HepG2 (cell line): Measurements from ENCODE around the gene SPRYD3. TPM values are rescaled to one million over a fixed set of nuclear protein-coding genes. Genes with fewer than 3 reads are reported as not detected.

Source experiments
- ATAC-seq: fragments of 200-7000 bp; cut with Tn5 transposase; 3 replicates; pipeline ENCODE4 v1.9.1; 2020; ENCODE audit warnings: mild to moderate bottlenecking, moderate library complexity
- BruUV-seq: library from RNA; stranded (reverse); fragments of 400-500 nt; replicated peaks from 2 replicates; lab custom pipeline; 2021; lab: Mats Ljungman, UMichigan
- CTCF ChIA-PET: fragments of 300-600 bp; formaldehyde crosslinking; extraction: SDS; loops from one replicate; lab custom pipeline; 2021; ENCODE audit warnings: low total read pairs, inconsistent platforms, low intra/inter-chr PET ratio; lab: Yijun Ruan, JAX
- POLR2A ChIA-PET: fragments of 350-600 bp; sonication (Branson Sonifier 250); formaldehyde crosslinking; loops from one replicate; lab custom pipeline; 2020; ENCODE audit warnings: antibody characterized with exemption, inconsistent platforms; lab: Yijun Ruan, JAX
- DNase-seq: peaks from one replicate; pipeline ENCODE4 v3.0.0-alpha.2; 2015; ENCODE audit warnings: low spot score
- FAIRE-seq: peaks from 3 replicates; lab custom pipeline; 2011; peaks lifted over from hg19 to GRCh38; lab: Jason Lieb, UNC
- H2AFZ ChIP-seq: one replicate; pipeline ENCODE4 v1.6.1; 2011; ENCODE audit warnings: low read length, inconsistent platforms
- H3K27ac ChIP-seq: fragments of 300-600 bp; 3 replicates; pipeline ENCODE4 v1.8.0; 2011; ENCODE audit warnings: mixed run types, mild to moderate bottlenecking, mixed read lengths, low read length, inconsistent platforms; ENCODE audit not compliant: insufficient read depth; ENCODE audit errors: extremely low read length
- H3K27me3 ChIP-seq, 2 experiments: fragments of 200-600 bp in 1 of 2; 2 replicates in 1 of 2; 3 replicates in 1 of 2; pipeline versions ENCODE4 v1.6.0 to v1.8.0; 2011; ENCODE audit warnings: low read length in 2 of 2, mild to moderate bottlenecking in 2 of 2, moderate library complexity in 2 of 2, inconsistent platforms in 1 of 2; ENCODE audit not compliant: insufficient read depth in 2 of 2, control insufficient read depth in 1 of 2
- H3K36me3 ChIP-seq, 2 experiments: fragments of 200-600 bp in 1 of 2; replicated peaks in 1 of 2; 2 replicates in 1 of 2; 3 replicates in 1 of 2; pipeline versions ENCODE4 v1.5.1 to v1.8.0; 2011; ENCODE audit warnings: low read length in 2 of 2, inconsistent platforms in 1 of 2; ENCODE audit not compliant: insufficient read depth in 2 of 2, control insufficient read depth in 1 of 2
- H3K4me1 ChIP-seq: 2 replicates; pipeline ENCODE4 v1.5.1; 2012; ENCODE audit warnings: low read length, inconsistent platforms; ENCODE audit not compliant: insufficient read depth
- H3K4me2 ChIP-seq: 2 replicates; pipeline ENCODE4 v1.6.0; 2011; ENCODE audit warnings: low read depth, low read length, inconsistent platforms
- H3K4me3 ChIP-seq, 3 experiments: fragments of 200-600 bp in 1 of 3; sonication (generic), shearing (Covaris generic) in 1 of 3; replicated peaks in 1 of 3; 2 replicates each; pipeline ENCODE4 v1.5.1; 2011 to 2016; ENCODE audit warnings: low read length in 3 of 3, inconsistent platforms in 2 of 3, low read depth in 2 of 3, mild to moderate bottlenecking in 2 of 3, control low read depth in 1 of 3, mixed read lengths in 1 of 3; ENCODE audit not compliant: insufficient read depth in 1 of 3
- H3K79me2 ChIP-seq: one replicate; pipeline ENCODE4 v1.6.1; 2011; ENCODE audit warnings: low read length, inconsistent platforms; ENCODE audit not compliant: insufficient read depth
- H3K9ac ChIP-seq: 2 replicates; pipeline ENCODE4 v1.6.0; 2011; ENCODE audit warnings: mild to moderate bottlenecking, low read depth, low read length, inconsistent platforms; ENCODE audit not compliant: insufficient read depth
- H3K9me3 ChIP-seq: 2 replicates; pipeline ENCODE4 v1.5.1; 2012; ENCODE audit warnings: mild to moderate bottlenecking, low read length
- H4K20me1 ChIP-seq: 2 replicates; pipeline ENCODE4 v1.6.0; 2011; ENCODE audit warnings: inconsistent platforms, mild to moderate bottlenecking, low read length, moderate library complexity; ENCODE audit not compliant: insufficient read depth
- HNRNPK ChIP-seq: fragments of 200-400 bp; formaldehyde crosslinking; IDR thresholded peaks from 2 replicates; pipeline ENCODE4 v1.6.1; 2018; ENCODE audit warnings: low read length, low read depth, moderate library complexity, mild to moderate bottlenecking; ENCODE audit not compliant: poor library complexity, severe bottlenecking
- KLF16 ChIP-seq, 2 experiments: sonication (generic) in 1 of 2; formaldehyde crosslinking in 1 of 2; IDR thresholded peaks; 2 replicates each; pipeline versions ENCODE4 v1.6.1 to v1.8.0; 2016 to 2023; ENCODE audit warnings: missing genetic modification reagents in 2 of 2, missing compliant biosample characterization in 1 of 2
- NCOA5 ChIP-seq: sonication (generic); formaldehyde crosslinking; IDR thresholded peaks from 2 replicates; pipeline ENCODE4 v1.4.0; 2020; ENCODE audit warnings: missing genetic modification reagents
- POLR2G ChIP-seq: fragments of 200-400 bp; formaldehyde crosslinking; IDR thresholded peaks from 2 replicates; pipeline ENCODE4 v1.6.1; 2018; ENCODE audit warnings: mild to moderate bottlenecking, low read depth, low read length, moderate library complexity
- RARA ChIP-seq: IDR thresholded peaks from 2 replicates; pipeline ENCODE4 v1.6.1; 2016; ENCODE audit warnings: missing genetic modification reagents, missing compliant biosample characterization
- SOX6 ChIP-seq, 2 experiments: fragments of 450-650 bp in 1 of 2; sonication (generic) in 1 of 2; formaldehyde crosslinking in 1 of 2; IDR thresholded peaks; 2 replicates each; pipeline versions ENCODE4 v1.4.0 to v1.6.1; 2017 to 2020; ENCODE audit warnings: antibody characterized with exemption in 1 of 2, mild to moderate bottlenecking in 1 of 2, missing genetic modification reagents in 1 of 2
- TBX2 ChIP-seq: sonication (generic); formaldehyde crosslinking; IDR thresholded peaks from 2 replicates; pipeline ENCODE4 v1.5.0; 2020; ENCODE audit warnings: missing genetic modification reagents, mild to moderate bottlenecking, borderline replicate concordance
- ZGPAT ChIP-seq: IDR thresholded peaks from 2 replicates; pipeline ENCODE4 v1.6.1; 2016; ENCODE audit warnings: mild to moderate bottlenecking
- WGBS: methylation state at CpG from one replicate; pipeline ENCODE4 v1.1.6; 2017; ENCODE audit warnings: low lambda C conversion rate; 5-methylcytosine and 5-hydroxymethylcytosine counted together
- in situ Hi-C: cut with HindIII; loops from 2 replicates; pipeline ENCODE4 v1.10.0; 2017; ENCODE audit warnings: low pct_unique_long_range_greater_than_20kb; ENCODE audit not compliant: extremely low pct_ligation_motif_present
- intact Hi-C: fragments of 100-400 bp; cut with micrococcal nuclease; formaldehyde crosslinking; loops from one replicate; pipeline ENCODE4 v1.10.0; 2022; ENCODE audit not compliant: unreplicated experiment
- polyA plus RNA-seq, 8 experiments: library from polyadenylated mRNA; depleted of rRNA in 3 of 8; stranded (reverse) in 7 of 8; unstranded in 1 of 8; fragments of >200 nt; fragmentation: Illumina TruSeq in 4 of 8; extraction: Trizol in 4 of 8; gene quantifications; 2 replicates each; pipeline versions ENCODE4 v1.2.1 to v1.2.3, GENCODE V29; 2011 to 2016; ENCODE audit warnings: low read depth in 4 of 8, missing spikeins in 1 of 8, mixed read lengths in 1 of 8; ENCODE audit not compliant: insufficient read depth in 1 of 8
- total RNA-seq, 5 experiments: library from RNA; depleted of rRNA; stranded (reverse); fragments of >200 nt; fragmentation: Illumina TruSeq; extraction: Trizol; gene quantifications; 2 replicates each; pipeline ENCODE4 v1.2.3, GENCODE V29; 2016; ENCODE audit warnings: low read depth in 1 of 5
- TF ChIP-seq, protein P1 (sequence below): sonication (generic); formaldehyde crosslinking; IDR thresholded peaks from 2 replicates; pipeline ENCODE4 v1.8.0; 2022; ENCODE audit warnings: low read depth, missing genetic modification reagents

Gene SPRYD3
- total and polyA plus RNA-seq, 2 of the 13 experiments (the other 11 are each of a cell fraction or from before 2014, with no cell fraction given): 9.0 to 9.2 TPM

DNA sequence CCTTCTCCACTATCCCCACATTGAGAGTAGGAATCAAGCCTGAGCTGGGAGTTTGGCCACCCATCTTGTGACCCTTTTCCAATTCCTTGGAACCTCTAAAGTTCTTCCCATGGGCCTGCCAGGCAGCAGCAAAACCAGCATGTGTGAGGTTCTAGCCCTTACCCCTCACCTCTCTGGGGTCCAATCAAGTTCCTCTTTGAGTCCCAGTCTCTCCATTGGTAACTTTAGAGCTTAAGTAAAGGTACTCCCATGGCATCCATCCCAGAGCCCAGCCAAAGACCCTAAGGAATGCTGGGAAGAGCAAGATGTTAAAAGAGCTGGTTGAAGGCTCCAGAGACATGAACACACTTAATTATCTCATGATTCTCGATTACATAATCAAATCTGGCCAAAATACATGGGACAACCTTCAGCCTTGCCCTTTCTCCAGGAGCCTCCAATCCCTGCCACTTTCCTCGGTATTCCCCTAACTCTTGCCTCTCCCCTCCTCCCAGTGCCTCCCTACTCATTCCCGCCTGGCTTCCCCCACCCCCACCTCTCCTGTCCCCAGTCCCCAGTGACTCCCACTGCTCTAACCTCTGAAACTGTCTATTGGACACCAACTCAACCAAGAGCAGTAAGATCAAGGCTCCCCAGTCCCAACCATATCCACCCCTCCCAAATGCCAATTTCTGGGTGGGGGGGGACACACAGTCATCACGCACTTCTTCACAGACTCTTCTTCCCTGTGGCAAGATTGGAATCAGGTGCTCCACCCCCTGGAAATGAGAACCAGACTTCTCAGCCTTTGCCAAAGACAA is 34.1 kb downstream of the SPRYD3 start:
- Histone ChIP-seq H3K36me3 (no peaks in the 10 kb centered on the region), H3K79me2 (peaks cover 2% of the 10 kb centered on the region)
- WGBS: 91% methylated on average over 4 of the region's 4 CpGs
- TF ChIP-seq NCOA5 (CRISPR knock-in tag): no peak
- peak; percentile 41 for TF ChIP-seq HNRNPK
- TF ChIP-seq, all 625 proteins: peak for 1
- ChIA-PET POLR2A (interaction anchor here (1.0 to 3.3 kb wide), 8 partner anchors 9 to 396 kb away, joined by 3 to 15 read pairs (median 6); partner anchors contain the start of genes EIF4B, PRR13 and SPRYD3), CTCF (no interaction called here)
- H3K4me1 ChIP-seq: peaks cover 64% of the 10 kb centered on the region
- DNase-seq: no peak
- H3K27ac ChIP-seq: peak overlapping the region; percentile 53
- no peaks in the 10 kb centered on the region for H4K20me1 ChIP-seq
- ATAC-seq: no peak
- H3K9me3 ChIP-seq: no peaks in the 10 kb centered on the region
- no peak overlapping the region for H2AFZ ChIP-seq
- FAIRE-seq: no peak
- no peaks in the 10 kb centered on the region; a peak in 1 of 5 replicates for H3K27me3 ChIP-seq
- no peak overlapping the region for H3K9ac ChIP-seq
- in situ Hi-C loops (no loop called here), intact Hi-C loops (no loop called here)
- peak overlapping the region; percentile 99 for H3K4me2 ChIP-seq
- no peak overlapping the region for H3K4me3 ChIP-seq
- no TSS peak for BruUV-seq

DNA sequence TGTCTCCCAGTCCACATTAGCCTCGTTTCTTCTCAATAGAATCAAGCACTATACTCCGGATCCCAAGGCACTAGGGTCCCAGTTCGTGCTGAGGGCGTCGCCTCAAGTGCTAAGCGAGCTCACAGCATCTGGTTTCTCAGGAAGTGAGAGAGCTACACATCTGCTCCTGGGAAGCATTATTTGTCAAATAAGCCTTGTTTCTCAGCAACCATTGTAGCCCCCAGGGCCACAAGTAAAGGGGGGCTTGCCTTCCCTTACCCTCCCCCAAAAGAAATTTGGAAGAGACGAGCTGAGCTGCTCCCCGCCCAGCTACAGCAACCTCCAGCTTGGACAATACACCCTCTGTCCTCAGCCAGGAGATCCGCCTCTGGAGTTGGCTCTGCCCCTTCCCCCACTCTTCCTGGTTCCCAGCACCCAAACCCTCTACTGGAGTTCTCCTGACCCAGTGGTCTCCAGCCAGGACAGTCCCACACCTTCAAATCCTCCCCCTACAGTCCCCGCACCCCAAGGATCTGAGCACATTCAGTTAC is 35.1 kb downstream of the SPRYD3 start:
- ChIA-PET CTCF (no interaction called here), POLR2A (interaction anchor here (0.6 to 3.3 kb wide), 10 partner anchors 9 to 397 kb away, joined by 3 to 15 read pairs (median 4); partner anchors contain the start of genes EIF4B, PRR13 and SPRYD3)
- in situ Hi-C loops: no loop called here
- TF ChIP-seq ZGPAT (CRISPR knock-in tag) (0 out of 2 replicates have a peak, but pooled peaks have one; percentile 13), RARA (CRISPR knock-in tag) (no peak), KLF16 (CRISPR knock-in tag; IDR thresholded peaks at IDR 0.05) (0 out of 4 replicates have a peak, but pooled peaks of 1 of the 2 experiments have one; percentile 22), SOX6 (IDR thresholded peaks at IDR 0.05) (no peak), SOX6 (CRISPR knock-in tag; IDR thresholded peaks at IDR 0.05) (peak; percentile 36; the same call in 1 of the 2 replicates), TBX2 (CRISPR knock-in tag) (peak; percentile 12; the same call in 1 of the 2 replicates), POLR2G (0 out of 2 replicates have a peak, but pooled peaks have one; percentile 15)
- TF ChIP-seq, protein P1, sequence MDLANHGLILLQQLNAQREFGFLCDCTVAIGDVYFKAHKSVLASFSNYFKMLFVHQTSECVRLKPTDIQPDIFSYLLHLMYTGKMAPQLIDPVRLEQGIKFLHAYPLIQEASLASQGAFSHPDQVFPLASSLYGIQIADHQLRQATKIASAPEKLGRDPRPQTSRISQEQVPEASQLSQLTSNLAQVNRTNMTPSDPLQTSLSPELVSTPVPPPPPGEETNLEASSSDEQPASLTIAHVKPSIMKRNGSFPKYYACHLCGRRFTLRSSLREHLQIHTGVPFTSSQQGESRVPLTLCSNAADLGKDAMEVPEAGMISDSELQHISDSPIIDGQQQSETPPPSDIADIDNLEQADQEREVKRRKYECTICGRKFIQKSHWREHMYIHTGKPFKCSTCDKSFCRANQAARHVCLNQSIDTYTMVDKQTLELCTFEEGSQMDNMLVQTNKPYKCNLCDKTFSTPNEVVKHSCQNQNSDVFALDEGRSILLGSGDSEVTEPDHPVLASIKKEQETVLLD (CRISPR knock-in tag): no peak

More for the DNA sequence above, 35.1 kb downstream of the SPRYD3 start:
- Histone ChIP-seq H3K4me2 (peak overlapping the region; percentile 73), H3K36me3 (peaks cover 3 to 9% of the 10 kb centered on the region in 2 experiments), H3K79me2 (no peaks in the 10 kb centered on the region), H4K20me1 (no peaks in the 10 kb centered on the region), H3K27me3 (no peaks in the 10 kb centered on the region; a peak in 1 of 5 replicates), H3K4me1 (peaks cover 61% of the 10 kb centered on the region), H3K27ac (peak overlapping the region; percentile 53), H3K9ac (peak overlapping the region; percentile 24; the same call in 1 of the 2 replicates), H3K4me3 (peak overlapping the region in 1 of 3 experiments; percentile 38; a peak in 2 of 6 replicates), H2AFZ (no peak overlapping the region), H3K9me3 (no peaks in the 10 kb centered on the region)
- WGBS: 26% methylated on average over 10 of the region's 10 CpGs
- ATAC-seq (peak; percentile 58), FAIRE-seq (peak; percentile 36), DNase-seq (peak; percentile 72)
- intact Hi-C loops: no loop called here
- no TSS peak for BruUV-seq
